ENCODE measurements around the gene RBM33. TPM values are rescaled to one million over a fixed set of nuclear protein-coding genes. Genes with fewer than 3 reads are reported as not detected.

Gene RBM33
- total and polyA plus RNA-seq, 2 of the 13 experiments (the other 11 are each of a cell fraction or from before 2014, with no cell fraction given): 12.4 to 28.9 TPM

- TF ChIP-seq ADNP (CRISPR knock-in tag; IDR thresholded peaks at IDR 0.05) (no peak), IRX3 (CRISPR knock-in tag; IDR thresholded peaks at IDR 0.05; ENCODE audit: borderline replicate concordance, low read depth) (no peak), ZNF354B (CRISPR knock-in tag; IDR thresholded peaks at IDR 0.05) (no peak), ZNF619 (CRISPR knock-in tag; IDR thresholded peaks at IDR 0.05) (no peak), ZSCAN5A (CRISPR knock-in tag; IDR thresholded peaks at IDR 0.05; ENCODE audit: borderline replicate concordance) (no peak), ZNF275 (CRISPR knock-in tag; IDR thresholded peaks at IDR 0.05; ENCODE audit: borderline replicate concordance) (no peak), JUNB (CRISPR knock-in tag; IDR thresholded peaks at IDR 0.05; ENCODE audit: borderline replicate concordance) (no peak), MAFF (IDR thresholded peaks at IDR 0.05; ENCODE audit: low read depth, low read length) (no peak), NKX3-1 (CRISPR knock-in tag; IDR thresholded peaks at IDR 0.05) (no peak), ZNF207 (IDR thresholded peaks at IDR 0.05; ENCODE audit: borderline replicate concordance) (no peak), ZNF296 (CRISPR knock-in tag; conservative IDR thresholded peaks at IDR 0.05) (no peak), HNF1B (CRISPR knock-in tag; IDR thresholded peaks at IDR 0.05) (peak; percentile 53; the same call in 1 of the 2 replicates), FOXO4 (CRISPR knock-in tag; conservative IDR thresholded peaks at IDR 0.05) (no peak), HMG20A (CRISPR knock-in tag; IDR thresholded peaks at IDR 0.05; ENCODE audit: borderline replicate concordance) (no peak), ZNF780A (CRISPR knock-in tag; IDR thresholded peaks at IDR 0.05) (no peak), DDIT3 (CRISPR knock-in tag; IDR thresholded peaks at IDR 0.05) (no peak), EZH2 (conservative IDR thresholded peaks at IDR 0.05; ENCODE audit: low read depth, low read length) (no peak), MYNN (CRISPR knock-in tag; IDR thresholded peaks at IDR 0.05; ENCODE audit: low read depth) (no peak), CBX1 (IDR thresholded peaks at IDR 0.05; ENCODE audit: low read depth) (no peak)
Observed at GRCh38 chr7:155807789-155808548, 163.5 kb downstream of the RBM33 start (continued).
